WI38 (cell line): ENCODE results near the gene TMEM163.
A peak's percentile ranks its signal among the peaks of the same experiment; 100 is the strongest.

Experiments
- H3K4me3 ChIP-seq: 2 replicates; pipeline ENCODE4 v1.5.1; 2011; ENCODE audit warnings: low read depth, mild to moderate bottlenecking, control low read depth, low read length
- TF ChIP-seq, protein P1 (sequence below): IDR thresholded peaks from 2 replicates; pipeline ENCODE4 v1.5.1; 2012; ENCODE audit warnings: low read depth, mild to moderate bottlenecking, control low read depth, low read length

Gene TMEM163

DNA sequence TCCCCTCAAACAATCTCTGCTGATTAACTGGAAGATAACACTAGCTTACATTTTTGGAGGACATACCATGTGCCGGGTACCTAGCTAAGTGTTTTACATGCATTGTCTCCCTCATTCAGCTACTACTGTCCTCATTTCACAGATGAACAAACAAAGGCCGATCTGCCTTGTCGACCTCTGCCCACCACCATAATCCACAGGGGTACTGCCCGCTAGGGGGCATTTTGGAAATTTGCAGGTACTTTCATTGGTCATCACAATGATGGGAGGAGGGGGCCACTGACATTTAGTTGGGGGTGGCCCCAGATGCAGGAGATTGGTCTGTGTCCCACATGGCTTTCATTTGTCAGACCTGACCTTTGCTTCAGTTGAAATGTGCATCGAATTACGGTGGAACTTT is 3.9 kb upstream of the TMEM163 start:
- no peak overlapping the region for H3K4me3 ChIP-seq
- TF ChIP-seq, protein P1, sequence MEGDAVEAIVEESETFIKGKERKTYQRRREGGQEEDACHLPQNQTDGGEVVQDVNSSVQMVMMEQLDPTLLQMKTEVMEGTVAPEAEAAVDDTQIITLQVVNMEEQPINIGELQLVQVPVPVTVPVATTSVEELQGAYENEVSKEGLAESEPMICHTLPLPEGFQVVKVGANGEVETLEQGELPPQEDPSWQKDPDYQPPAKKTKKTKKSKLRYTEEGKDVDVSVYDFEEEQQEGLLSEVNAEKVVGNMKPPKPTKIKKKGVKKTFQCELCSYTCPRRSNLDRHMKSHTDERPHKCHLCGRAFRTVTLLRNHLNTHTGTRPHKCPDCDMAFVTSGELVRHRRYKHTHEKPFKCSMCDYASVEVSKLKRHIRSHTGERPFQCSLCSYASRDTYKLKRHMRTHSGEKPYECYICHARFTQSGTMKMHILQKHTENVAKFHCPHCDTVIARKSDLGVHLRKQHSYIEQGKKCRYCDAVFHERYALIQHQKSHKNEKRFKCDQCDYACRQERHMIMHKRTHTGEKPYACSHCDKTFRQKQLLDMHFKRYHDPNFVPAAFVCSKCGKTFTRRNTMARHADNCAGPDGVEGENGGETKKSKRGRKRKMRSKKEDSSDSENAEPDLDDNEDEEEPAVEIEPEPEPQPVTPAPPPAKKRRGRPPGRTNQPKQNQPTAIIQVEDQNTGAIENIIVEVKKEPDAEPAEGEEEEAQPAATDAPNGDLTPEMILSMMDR = peak; percentile 7; the same call in 1 of the 2 replicates

DNA sequence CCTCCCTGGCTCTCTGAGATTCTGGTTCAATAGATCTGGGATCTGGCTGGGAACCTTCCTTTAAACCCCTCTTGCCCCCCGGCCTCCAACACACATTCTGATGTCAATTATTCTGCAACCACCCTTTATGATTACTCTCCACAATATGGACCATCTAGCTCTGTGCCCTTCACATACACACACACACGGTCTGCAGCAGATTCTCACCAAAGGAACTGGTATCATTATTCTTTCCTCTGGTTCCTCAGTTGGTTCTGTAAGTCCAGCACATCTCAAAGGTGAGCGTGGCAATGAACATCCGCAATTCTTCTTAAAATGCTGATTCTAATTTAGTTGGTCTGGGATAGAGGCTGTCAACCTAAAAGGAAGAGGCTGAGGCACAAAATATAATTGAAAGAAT is 2.8 kb upstream of the TMEM163 start:
- H3K4me3 ChIP-seq = no peak overlapping the region
- TF ChIP-seq, protein P1 = no peak

DNA sequence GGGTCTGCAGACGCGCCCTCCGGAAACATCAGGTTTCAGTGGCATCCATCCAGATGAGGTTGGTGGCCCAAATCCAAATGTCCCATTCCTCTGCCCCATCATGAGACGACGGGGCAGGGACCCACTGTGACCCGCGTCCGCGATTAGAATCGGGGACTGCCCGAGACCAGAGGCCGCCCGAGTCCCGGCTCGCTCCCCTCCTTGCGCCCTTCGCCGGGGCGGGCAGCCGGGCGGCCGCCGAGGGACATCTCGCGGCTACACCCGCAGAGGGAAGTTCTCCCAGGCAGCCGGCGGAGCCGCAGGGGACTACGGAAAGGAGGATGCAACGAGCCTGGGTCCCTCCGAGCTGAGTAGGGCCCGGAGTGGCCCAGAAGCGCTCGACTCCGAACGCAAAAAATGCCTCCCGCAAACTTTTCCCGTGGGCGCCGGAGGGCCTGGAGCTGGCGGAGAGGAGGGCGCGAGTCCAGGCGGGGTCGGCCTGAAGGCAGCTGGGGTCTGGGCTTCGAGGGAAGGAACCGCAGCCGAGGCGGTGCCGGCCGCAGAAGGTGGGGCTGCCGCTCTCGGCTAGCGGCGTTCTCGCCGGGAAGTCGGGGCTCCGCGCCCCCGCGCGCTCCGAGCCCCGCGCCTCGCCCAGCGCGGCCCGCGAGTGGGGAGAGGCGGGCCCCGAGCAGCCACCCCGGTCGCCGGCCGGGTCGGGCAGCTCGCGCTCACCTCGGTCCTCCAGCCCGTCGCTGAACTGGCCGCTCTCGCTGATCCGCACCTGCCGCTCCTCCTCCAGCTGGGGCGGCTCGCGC is 580 bp downstream of the TMEM163 start:
- no peak overlapping the region for H3K4me3 ChIP-seq
- TF ChIP-seq, protein P1 = no peak

DNA sequence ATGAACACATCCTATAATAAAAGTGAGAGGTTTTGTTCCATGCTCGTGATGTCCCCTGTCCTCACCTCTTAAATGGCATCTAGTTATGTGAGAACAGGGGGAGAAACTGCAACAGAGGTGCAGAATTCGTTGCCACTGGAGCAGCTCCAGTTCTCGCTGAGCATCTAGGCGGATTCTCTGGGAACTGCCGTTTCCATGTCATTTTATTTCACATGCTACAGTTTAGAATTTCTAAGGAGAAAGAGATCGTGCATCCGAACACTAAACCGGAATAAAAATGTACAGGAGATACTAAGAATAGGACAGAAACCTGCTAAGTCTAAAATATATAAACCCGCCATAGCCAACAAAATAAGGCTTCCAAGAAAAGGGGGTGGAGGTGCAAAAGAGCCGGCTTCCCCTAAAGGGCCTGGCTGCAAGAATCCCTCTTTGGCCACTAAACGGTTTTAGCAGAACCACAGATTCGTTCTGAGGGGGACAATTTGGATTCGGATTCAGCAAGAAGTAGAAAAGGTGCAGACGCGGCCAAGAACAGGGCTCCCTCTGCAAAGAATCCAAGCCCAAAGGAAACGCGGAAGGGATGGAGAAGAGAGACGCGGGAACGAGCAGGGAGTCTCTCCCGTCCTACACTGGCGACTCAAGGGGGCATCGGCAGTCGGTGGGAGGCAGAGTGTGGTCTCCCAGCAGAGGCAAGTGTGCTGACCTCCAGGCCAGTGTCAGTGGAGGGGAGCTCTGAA is 1.3 kb downstream of the TMEM163 start:
- TF ChIP-seq, protein P1 = no peak
- H3K4me3 ChIP-seq = no peak overlapping the region

DNA sequence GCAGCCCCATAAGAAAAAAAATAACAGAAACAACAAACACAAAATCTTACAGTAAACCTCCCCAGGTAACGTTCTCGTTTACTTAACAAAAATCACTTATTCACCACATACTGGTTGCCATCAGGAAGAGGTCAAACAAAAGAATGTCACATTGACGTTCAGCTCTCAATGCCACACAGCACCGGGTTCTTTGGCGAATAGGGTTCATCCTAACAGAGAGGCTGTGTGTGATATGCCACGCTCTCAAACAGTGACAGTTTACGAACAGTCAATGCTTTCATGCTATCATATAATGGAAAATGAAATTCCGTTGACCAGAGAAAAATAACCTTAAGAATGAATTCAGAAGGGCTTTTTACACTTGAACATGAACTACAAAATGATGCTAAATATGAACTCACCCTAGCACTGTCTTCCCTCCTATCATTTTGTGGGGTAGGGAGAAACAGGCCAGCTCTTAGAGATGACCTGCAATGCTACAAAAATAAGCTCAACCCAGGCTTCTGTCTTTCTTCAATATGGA is 2.0 kb downstream of the TMEM163 start:
- H3K4me3 ChIP-seq = no peak overlapping the region
- TF ChIP-seq, protein P1 = no peak

DNA sequence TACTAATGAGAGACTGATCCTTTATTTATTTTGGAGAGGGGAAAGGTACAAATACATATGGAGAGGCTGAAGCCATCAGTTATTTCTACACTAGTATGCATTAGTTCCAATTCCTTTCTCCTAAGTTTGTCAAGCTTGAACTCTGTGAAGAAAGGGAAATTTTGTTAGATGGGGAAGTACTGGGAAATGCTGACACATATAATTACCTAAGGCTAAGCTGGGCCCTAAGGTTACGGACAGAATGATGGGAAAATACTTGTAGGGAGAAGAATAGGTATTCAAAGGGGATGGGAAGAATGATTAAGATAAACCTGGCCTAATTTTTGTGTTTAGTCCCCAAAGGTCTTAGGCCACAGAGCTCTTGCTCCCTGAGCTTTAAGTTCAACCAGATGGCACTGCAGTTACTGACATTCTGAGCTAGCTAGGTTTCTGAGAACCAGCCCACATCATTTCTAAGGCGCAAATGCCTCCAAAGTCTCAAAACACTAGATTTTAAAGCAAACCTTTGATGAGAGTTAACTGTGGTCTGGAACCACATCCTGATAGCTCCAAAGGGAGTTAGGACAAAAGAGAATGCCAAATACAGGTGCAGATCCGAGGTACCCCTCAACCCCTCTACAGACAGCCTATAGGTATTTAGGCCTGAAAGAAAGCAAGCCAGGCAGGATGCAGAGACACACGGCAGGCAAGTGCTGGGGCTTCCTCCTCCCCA is 2.7 kb downstream of the TMEM163 start:
- H3K4me3 ChIP-seq = no peak overlapping the region
- TF ChIP-seq, protein P1 = no peak
